OCI-LY7 (cell line): ENCODE results near the gene BCO2. TPM values are rescaled to one million over a fixed set of nuclear protein-coding genes. Genes with fewer than 3 reads are reported as not detected.

Experiments used
- BruUV-seq: library from RNA; stranded (reverse); fragments of 400-500 nt; replicated peaks from 2 replicates; lab custom pipeline; 2021; lab: Mats Ljungman, UMichigan
- CTCF ChIA-PET: fragments of 300-600 bp; sonication (Branson Sonifier 250); formaldehyde crosslinking; loops from one replicate; lab custom pipeline; 2022; ENCODE audit warnings: antibody characterized with exemption; ENCODE audit not compliant: unreplicated experiment; lab: Charles Lee
- POLR2A ChIA-PET: fragments of 300-600 bp; sonication (Branson Sonifier 250); formaldehyde crosslinking; loops from one replicate; lab custom pipeline; 2022; ENCODE audit warnings: antibody characterized with exemption; lab: Charles Lee
- DNase-seq: peaks from one replicate; pipeline ENCODE4 v3.0.0-alpha.2; 2015; ENCODE audit warnings: low spot score
- H2AFZ ChIP-seq: fragments of 200-600 bp; sonication (generic), shearing (Covaris generic); 2 replicates; pipeline ENCODE4 v1.6.1; 2014; ENCODE audit warnings: mild to moderate bottlenecking, antibody characterized with exemption, low read length, moderate library complexity
- H3K27ac ChIP-seq: fragments of 200-600 bp; sonication (generic); 2 replicates; pipeline ENCODE4 v1.5.1; 2014; ENCODE audit warnings: mixed run types, low read depth, mild to moderate bottlenecking, moderate library complexity, low read length, inconsistent platforms; ENCODE audit not compliant: poor library complexity, severe bottlenecking
- H3K36me3 ChIP-seq: fragments of 200-600 bp; sonication (generic); 2 replicates; pipeline ENCODE4 v1.6.1; 2014; ENCODE audit warnings: mild to moderate bottlenecking, antibody characterized with exemption, low read length, moderate library complexity, mixed read lengths; ENCODE audit not compliant: insufficient read depth
- H3K4me1 ChIP-seq: fragments of 200-600 bp; sonication (generic); 2 replicates; pipeline ENCODE4 v1.5.1; 2014; ENCODE audit warnings: mild to moderate bottlenecking, low read length; ENCODE audit not compliant: insufficient read depth, poor library complexity, severe bottlenecking
- H3K4me2 ChIP-seq: fragments of 200-600 bp; sonication (generic); 2 replicates; pipeline ENCODE4 v1.6.1; 2014; ENCODE audit warnings: mild to moderate bottlenecking, low read length
- H3K4me3 ChIP-seq: fragments of 200-600 bp; sonication (generic); 2 replicates; pipeline ENCODE4 v1.5.1; 2014; ENCODE audit warnings: mild to moderate bottlenecking, low read depth, low read length; ENCODE audit not compliant: poor library complexity, severe bottlenecking
- H3K79me2 ChIP-seq: fragments of 200-600 bp; sonication (generic); 2 replicates; pipeline ENCODE4 v1.6.1; 2016; ENCODE audit warnings: low read depth, mild to moderate bottlenecking, low read length, moderate library complexity, mixed read lengths; ENCODE audit not compliant: insufficient read depth
- H3K9me2 ChIP-seq: fragments of 200-600 bp; sonication (generic); 2 replicates; pipeline ENCODE4 v1.6.1; 2016; ENCODE audit warnings: mild to moderate bottlenecking, low read length, mixed read lengths; ENCODE audit not compliant: insufficient read depth
- H3K9me3 ChIP-seq: fragments of 200-600 bp; sonication (generic); 2 replicates; pipeline ENCODE4 v1.6.1; 2014; ENCODE audit warnings: mild to moderate bottlenecking, mixed run types, low read length, mixed read lengths
- H4K20me1 ChIP-seq: fragments of 200-600 bp; sonication (generic); 2 replicates; pipeline ENCODE4 v1.6.1; 2014; ENCODE audit warnings: mild to moderate bottlenecking, antibody characterized with exemption, low read length, moderate library complexity, mixed read lengths; ENCODE audit not compliant: insufficient read depth
- EZH2phosphoT487 ChIP-seq: fragments of 200-600 bp; sonication (generic); IDR thresholded peaks from 2 replicates; pipeline ENCODE4 v1.6.1; 2018; ENCODE audit warnings: low read depth, borderline replicate concordance, mild to moderate bottlenecking, mixed run types, antibody characterized with exemption, low read length, moderate library complexity, mixed read lengths
- intact Hi-C: fragments of 100-400 bp; cut with micrococcal nuclease; formaldehyde crosslinking; loops from one replicate; pipeline ENCODE4 v1.10.0; 2022; ENCODE audit not compliant: unreplicated experiment
- total RNA-seq, 2 experiments: library from RNA; depleted of rRNA in 1 of 2; stranded (reverse); fragments of >200 nt in 1 of 2; shearing (Covaris generic) in 1 of 2; gene quantifications; 2 replicates each; pipeline ENCODE4 v1.2.3, GENCODE V29; 2014 to 2022
- TF ChIP-seq, protein P1 (sequence below): fragments of 200-600 bp; sonication (generic); conservative IDR thresholded peaks from 2 replicates; pipeline ENCODE4 v1.5.1; 2014; ENCODE audit warnings: mild to moderate bottlenecking, antibody characterized with exemption, low read length, moderate library complexity, mixed read lengths

The BCO2 gene
- total RNA-seq, 2 experiments from 2014 or later: 0.60 to 1.2 TPM

DNA sequence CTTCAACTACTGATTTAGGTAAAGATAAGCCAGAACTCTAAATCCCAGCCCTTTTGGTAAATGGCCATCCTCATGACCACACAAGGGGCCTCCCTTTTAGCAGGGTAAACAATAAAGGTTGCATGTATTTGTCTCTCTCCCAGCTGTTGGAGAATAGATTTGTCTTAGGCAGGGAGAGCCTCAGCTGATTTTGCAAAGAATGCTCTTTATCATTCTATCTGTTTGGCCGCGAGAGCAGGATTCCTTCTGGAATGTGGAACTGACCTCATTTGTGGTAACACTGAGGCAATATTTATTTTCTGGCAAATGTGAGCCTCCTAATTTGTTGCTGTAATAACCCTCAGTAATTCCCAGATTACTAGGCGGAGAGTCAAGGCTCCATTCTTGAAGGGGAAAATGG lies 66.2 kb downstream of the BCO2 start:
- H2AFZ ChIP-seq: no peak overlapping the region
- intact Hi-C loops: no loop called here
- no peak overlapping the region for H3K4me2 ChIP-seq
- no peaks in the 10 kb centered on the region for H3K79me2 ChIP-seq
- DNase-seq: no peak
- TF ChIP-seq EZH2phosphoT487: no peak
- TF ChIP-seq, protein P1, sequence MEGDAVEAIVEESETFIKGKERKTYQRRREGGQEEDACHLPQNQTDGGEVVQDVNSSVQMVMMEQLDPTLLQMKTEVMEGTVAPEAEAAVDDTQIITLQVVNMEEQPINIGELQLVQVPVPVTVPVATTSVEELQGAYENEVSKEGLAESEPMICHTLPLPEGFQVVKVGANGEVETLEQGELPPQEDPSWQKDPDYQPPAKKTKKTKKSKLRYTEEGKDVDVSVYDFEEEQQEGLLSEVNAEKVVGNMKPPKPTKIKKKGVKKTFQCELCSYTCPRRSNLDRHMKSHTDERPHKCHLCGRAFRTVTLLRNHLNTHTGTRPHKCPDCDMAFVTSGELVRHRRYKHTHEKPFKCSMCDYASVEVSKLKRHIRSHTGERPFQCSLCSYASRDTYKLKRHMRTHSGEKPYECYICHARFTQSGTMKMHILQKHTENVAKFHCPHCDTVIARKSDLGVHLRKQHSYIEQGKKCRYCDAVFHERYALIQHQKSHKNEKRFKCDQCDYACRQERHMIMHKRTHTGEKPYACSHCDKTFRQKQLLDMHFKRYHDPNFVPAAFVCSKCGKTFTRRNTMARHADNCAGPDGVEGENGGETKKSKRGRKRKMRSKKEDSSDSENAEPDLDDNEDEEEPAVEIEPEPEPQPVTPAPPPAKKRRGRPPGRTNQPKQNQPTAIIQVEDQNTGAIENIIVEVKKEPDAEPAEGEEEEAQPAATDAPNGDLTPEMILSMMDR: no peak
- ChIA-PET CTCF (no interaction called here), POLR2A (no interaction called here)
- H4K20me1 ChIP-seq: no peaks in the 10 kb centered on the region
- H3K4me3 ChIP-seq: no peak overlapping the region
- no peaks in the 10 kb centered on the region for H3K9me3 ChIP-seq
- H3K36me3 ChIP-seq: peaks cover 16% of the 10 kb centered on the region
- no TSS peak for BruUV-seq
- H3K9me2 ChIP-seq: no peaks in the 10 kb centered on the region
- H3K27ac ChIP-seq: no peak overlapping the region
- no peaks in the 10 kb centered on the region for H3K4me1 ChIP-seq

DNA sequence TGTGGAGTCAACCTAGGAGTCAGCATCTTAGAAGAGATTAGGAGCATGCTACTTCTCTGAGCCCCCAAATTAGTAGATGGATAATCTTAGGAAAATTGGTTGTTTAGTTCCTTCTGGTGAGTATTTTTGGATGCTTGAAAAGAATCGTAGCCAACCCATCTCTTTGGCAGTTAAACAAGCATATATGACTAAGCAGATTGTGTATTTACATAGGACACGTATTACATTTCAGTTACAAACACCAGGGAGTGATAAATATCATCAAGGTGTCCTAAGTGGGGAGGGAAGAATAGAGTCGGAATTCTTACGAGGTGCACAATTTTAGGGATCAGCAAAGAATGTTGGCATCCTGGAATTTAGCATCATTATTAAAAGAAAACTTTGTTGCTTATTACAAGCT lies 71.9 kb downstream of the BCO2 start:
- intact Hi-C loops: no loop called here
- no peak for TF ChIP-seq EZH2phosphoT487
- TF ChIP-seq, protein P1: no peak
- no TSS peak for BruUV-seq
- H3K4me3 ChIP-seq: no peak overlapping the region
- no peaks in the 10 kb centered on the region for H3K79me2 ChIP-seq
- H3K9me2 ChIP-seq: no peaks in the 10 kb centered on the region
- no peak overlapping the region for H3K4me2 ChIP-seq
- CTCF ChIA-PET: no interaction called here
- H3K9me3 ChIP-seq: no peaks in the 10 kb centered on the region
- H3K27ac ChIP-seq: no peak overlapping the region
- DNase-seq: no peak
- no peaks in the 10 kb centered on the region for H3K36me3 ChIP-seq
- POLR2A ChIA-PET: no interaction called here
- no peak overlapping the region for H2AFZ ChIP-seq
- H4K20me1 ChIP-seq: no peaks in the 10 kb centered on the region
- H3K4me1 ChIP-seq: no peaks in the 10 kb centered on the region

DNA sequence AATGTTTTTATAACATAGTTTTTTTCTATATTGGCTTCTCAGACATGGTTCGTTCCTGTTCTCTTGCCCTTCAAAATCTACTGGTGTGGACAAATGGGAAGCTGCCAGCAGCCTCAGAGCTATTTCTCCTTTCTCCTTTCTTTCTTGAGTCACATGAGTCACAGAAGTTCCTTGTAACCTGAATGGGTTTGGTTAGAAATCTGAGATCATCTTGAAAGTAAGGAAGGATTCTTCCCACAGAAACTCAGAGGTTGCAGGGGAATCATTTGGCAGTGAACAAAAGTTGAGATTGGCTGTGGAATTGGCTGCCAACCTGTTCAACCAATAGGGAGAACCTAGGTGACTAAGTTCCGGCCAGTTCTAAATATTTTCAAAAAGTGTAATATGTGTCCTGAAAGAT lies 72.9 kb downstream of the BCO2 start:
- ChIA-PET POLR2A (no interaction called here), CTCF (no interaction called here)
- Histone ChIP-seq H3K79me2 (no peaks in the 10 kb centered on the region), H3K4me3 (no peak overlapping the region), H3K4me1 (no peaks in the 10 kb centered on the region), H2AFZ (no peak overlapping the region), H3K27ac (no peak overlapping the region), H3K9me3 (no peaks in the 10 kb centered on the region), H3K36me3 (no peaks in the 10 kb centered on the region), H3K9me2 (no peaks in the 10 kb centered on the region), H4K20me1 (no peaks in the 10 kb centered on the region), H3K4me2 (no peak overlapping the region)
- no peak for DNase-seq
- intact Hi-C loops: no loop called here
- BruUV-seq: no TSS peak
- TF ChIP-seq EZH2phosphoT487: no peak
- TF ChIP-seq, protein P1: no peak
